ENCODE results near the gene VPS26B. TPM values are rescaled to one million over a fixed set of nuclear protein-coding genes. Genes with fewer than 3 reads are reported as not detected.

The VPS26B gene
- total and polyA plus RNA-seq, 9 donors, result 21.0 to 35.4 (median 30.0) TPM

DNA sequence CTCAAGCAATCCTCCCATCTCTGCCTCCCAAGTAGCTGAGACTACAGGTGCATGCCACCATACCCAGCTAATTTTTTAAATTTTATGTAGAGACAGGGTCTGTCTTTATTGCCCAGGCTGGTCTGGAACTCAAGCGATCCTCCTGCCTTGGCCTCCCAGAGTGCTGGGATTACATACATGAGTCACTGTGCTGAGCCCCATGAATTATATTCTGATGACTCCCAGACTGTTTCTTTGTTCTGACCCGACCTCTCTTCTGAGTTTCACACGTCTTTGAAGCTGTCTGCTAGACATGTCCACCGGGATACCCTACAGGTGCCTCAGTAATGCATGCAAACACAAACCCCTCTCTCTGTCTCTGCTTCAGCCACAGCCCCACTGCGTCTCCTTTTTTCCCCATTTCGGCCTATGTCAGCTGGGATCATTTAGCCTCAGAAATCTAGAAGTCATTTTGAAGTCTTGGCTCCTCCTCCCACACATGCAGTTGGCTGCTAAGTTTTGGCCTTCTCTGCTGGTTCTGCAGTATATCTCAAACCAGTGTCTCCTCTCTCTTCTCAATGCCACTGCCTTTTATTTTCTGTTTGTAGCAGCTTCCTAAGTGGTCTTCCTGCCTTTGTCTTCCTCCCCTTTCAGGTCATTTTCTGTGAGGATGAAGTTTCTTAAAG, 4.8 kb downstream of the VPS26B start:
- Histone ChIP-seq H3K36me3 (ENCODE audit: control insufficient read depth, insufficient read depth, low read length) (peaks cover 6% of the 10 kb centered on the region), H3K9me3 (replicated peaks; ENCODE audit: control insufficient read depth, low read depth, low read length) (no peaks in the 10 kb centered on the region), H3K27me3 (ENCODE audit: control insufficient read depth, insufficient read depth, low read length) (no peaks in the 10 kb centered on the region), H3K4me1 (ENCODE audit: control insufficient read depth, insufficient read depth, low read length) (peaks cover 14% of the 10 kb centered on the region), H3K4me3 (ENCODE audit: low read length) (no peak overlapping the region), H3K27ac (ENCODE audit: low read length) (no peak overlapping the region)
- no peak for DNase-seq
- WGBS (ENCODE audit: insufficient coverage), result 49% methylated on average over 6 of the region's 6 CpGs

GRCh38 chr11:134230339-134230738, 5.9 kb downstream of the VPS26B start:
- Histone ChIP-seq H3K4me1 (ENCODE audit: control insufficient read depth, insufficient read depth, low read length) (peaks cover 12% of the 10 kb centered on the region), H3K27ac (ENCODE audit: low read length) (no peak overlapping the region), H3K9me3 (replicated peaks; ENCODE audit: control insufficient read depth, low read depth, low read length) (no peaks in the 10 kb centered on the region), H3K4me3 (ENCODE audit: low read length) (no peak overlapping the region), H3K36me3 (ENCODE audit: control insufficient read depth, insufficient read depth, low read length) (peaks cover 15% of the 10 kb centered on the region), H3K27me3 (ENCODE audit: control insufficient read depth, insufficient read depth, low read length) (no peaks in the 10 kb centered on the region)
- no peak for DNase-seq
- WGBS (ENCODE audit: insufficient coverage), result no CpG with 5 or more reads among the region's 4 CpGs

GRCh38 chr11:134231958-134232659, 7.6 kb downstream of the VPS26B start:
- no peak overlapping the region for H3K4me3 ChIP-seq (ENCODE audit: low read length)
- no peak overlapping the region for H3K27ac ChIP-seq (ENCODE audit: low read length)
- 84% methylated on average over 5 of the region's 10 CpGs for WGBS (ENCODE audit: insufficient coverage)

DNA sequence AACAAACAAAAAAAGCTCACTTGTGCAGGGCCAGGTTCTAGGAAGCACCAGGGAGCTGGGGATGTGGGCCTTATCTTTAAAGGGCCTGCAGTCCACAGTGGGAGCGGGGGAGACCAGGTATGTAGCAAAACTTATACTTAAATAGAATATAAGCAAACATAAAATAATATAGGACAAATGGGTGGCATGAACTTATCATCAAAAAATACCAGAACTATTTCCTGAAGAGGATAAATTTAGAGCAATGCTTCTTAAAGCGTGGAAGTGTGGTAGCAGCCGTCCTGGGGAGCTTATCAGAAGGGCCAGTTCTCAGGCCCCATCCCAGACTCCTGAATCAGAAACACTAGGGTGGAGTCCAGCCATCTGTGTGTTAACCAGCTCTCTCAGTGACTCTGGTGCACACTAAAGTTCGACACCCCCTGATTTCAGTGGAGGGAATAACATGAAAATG, 9.3 kb downstream of the VPS26B start:
- peaks cover 4% of the 10 kb centered on the region for H3K4me1 ChIP-seq (ENCODE audit: control insufficient read depth, insufficient read depth, low read length)
- H3K36me3 ChIP-seq (ENCODE audit: control insufficient read depth, insufficient read depth, low read length), result peaks cover 26% of the 10 kb centered on the region
- no peaks in the 10 kb centered on the region for H3K9me3 ChIP-seq (replicated peaks; ENCODE audit: control insufficient read depth, low read depth, low read length)
- 100% methylated on average over 3 of the region's 4 CpGs for WGBS (ENCODE audit: insufficient coverage)
- no peak for DNase-seq
- no peak overlapping the region for H3K4me3 ChIP-seq (ENCODE audit: low read length)
- H3K27me3 ChIP-seq (ENCODE audit: control insufficient read depth, insufficient read depth, low read length), result no peaks in the 10 kb centered on the region
- no peak overlapping the region for H3K27ac ChIP-seq (ENCODE audit: low read length)

More at GRCh38 chr11:134231958-134232659, 7.6 kb downstream of the VPS26B start:
- no peak for DNase-seq
- no peaks in the 10 kb centered on the region for H3K27me3 ChIP-seq (ENCODE audit: control insufficient read depth, insufficient read depth, low read length)
- no peaks in the 10 kb centered on the region for H3K9me3 ChIP-seq (replicated peaks; ENCODE audit: control insufficient read depth, low read depth, low read length)
- peaks cover 21% of the 10 kb centered on the region for H3K36me3 ChIP-seq (ENCODE audit: control insufficient read depth, insufficient read depth, low read length)
- H3K4me1 ChIP-seq (ENCODE audit: control insufficient read depth, insufficient read depth, low read length), result peaks cover 4% of the 10 kb centered on the region

DNA sequence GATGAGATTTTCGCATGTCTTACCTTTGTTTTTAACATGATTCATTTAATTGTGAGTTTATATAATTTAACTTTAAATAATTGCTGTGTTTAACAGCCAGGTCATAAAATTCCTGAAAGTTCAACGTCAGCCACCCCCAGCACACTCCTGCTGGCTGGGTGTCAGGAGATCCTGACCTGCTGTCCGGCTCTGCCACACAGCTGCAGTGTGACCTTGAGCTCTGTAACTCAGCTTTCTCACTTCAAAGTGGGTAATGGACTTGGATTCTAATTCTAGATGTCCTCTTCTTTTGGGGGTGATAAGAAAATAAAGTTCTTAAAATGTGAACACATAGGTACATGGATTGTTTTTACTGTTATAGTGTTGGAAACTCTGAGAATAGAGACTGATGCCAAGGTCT, 10.9 kb downstream of the VPS26B start:
- no peak overlapping the region for H3K4me3 ChIP-seq (ENCODE audit: low read length)
- no peak overlapping the region for H3K27ac ChIP-seq (ENCODE audit: low read length)
- DNase-seq, result no peak
- no peaks in the 10 kb centered on the region for H3K27me3 ChIP-seq (ENCODE audit: control insufficient read depth, insufficient read depth, low read length)
- WGBS (ENCODE audit: insufficient coverage), result no CpG with 5 or more reads among the region's 3 CpGs
- peaks cover 2% of the 10 kb centered on the region for H3K4me1 ChIP-seq (ENCODE audit: control insufficient read depth, insufficient read depth, low read length)
- H3K36me3 ChIP-seq (ENCODE audit: control insufficient read depth, insufficient read depth, low read length), result peaks cover 40% of the 10 kb centered on the region
- no peaks in the 10 kb centered on the region for H3K9me3 ChIP-seq (replicated peaks; ENCODE audit: control insufficient read depth, low read depth, low read length)

GRCh38 chr11:134236834-134237556, 12.5 kb downstream of the VPS26B start:
- WGBS (ENCODE audit: insufficient coverage), result 73% methylated on average over 3 of the region's 7 CpGs
- Histone ChIP-seq H3K9me3 (replicated peaks; ENCODE audit: control insufficient read depth, low read depth, low read length) (no peaks in the 10 kb centered on the region), H3K27me3 (ENCODE audit: control insufficient read depth, insufficient read depth, low read length) (no peaks in the 10 kb centered on the region), H3K36me3 (ENCODE audit: control insufficient read depth, insufficient read depth, low read length) (peaks cover 48% of the 10 kb centered on the region), H3K4me3 (ENCODE audit: low read length) (no peak overlapping the region), H3K4me1 (ENCODE audit: control insufficient read depth, insufficient read depth, low read length) (peaks cover 2% of the 10 kb centered on the region), H3K27ac (ENCODE audit: low read length) (no peak overlapping the region)
- no peak for DNase-seq

DNA sequence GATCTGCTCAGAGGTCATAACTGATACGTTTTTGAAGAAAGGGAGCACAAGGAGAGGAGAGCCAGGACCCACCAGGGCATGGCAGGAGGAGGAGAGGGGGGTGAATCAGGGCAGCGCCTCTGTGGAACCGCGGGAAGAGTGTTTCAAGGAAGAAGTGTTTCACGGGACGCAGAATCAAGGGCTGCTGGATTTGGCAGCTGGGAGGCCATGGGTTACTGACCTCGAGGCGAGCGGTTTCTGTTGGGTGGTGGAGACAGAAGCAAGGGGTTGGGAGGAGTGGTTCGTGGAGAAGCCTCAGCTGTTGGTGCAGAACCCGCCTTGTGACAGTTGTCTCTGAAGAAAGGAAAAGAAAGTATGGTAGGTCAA, 13.1 kb downstream of the VPS26B start:
- Histone ChIP-seq H3K4me3 (ENCODE audit: low read length) (no peak overlapping the region), H3K36me3 (ENCODE audit: control insufficient read depth, insufficient read depth, low read length) (peaks cover 52% of the 10 kb centered on the region), H3K27ac (ENCODE audit: low read length) (no peak overlapping the region), H3K27me3 (ENCODE audit: control insufficient read depth, insufficient read depth, low read length) (no peaks in the 10 kb centered on the region), H3K9me3 (replicated peaks; ENCODE audit: control insufficient read depth, low read depth, low read length) (no peaks in the 10 kb centered on the region), H3K4me1 (ENCODE audit: control insufficient read depth, insufficient read depth, low read length) (no peaks in the 10 kb centered on the region)
- 86% methylated on average over 11 of the region's 11 CpGs for WGBS (ENCODE audit: insufficient coverage)
- DNase-seq, result no peak

DNA sequence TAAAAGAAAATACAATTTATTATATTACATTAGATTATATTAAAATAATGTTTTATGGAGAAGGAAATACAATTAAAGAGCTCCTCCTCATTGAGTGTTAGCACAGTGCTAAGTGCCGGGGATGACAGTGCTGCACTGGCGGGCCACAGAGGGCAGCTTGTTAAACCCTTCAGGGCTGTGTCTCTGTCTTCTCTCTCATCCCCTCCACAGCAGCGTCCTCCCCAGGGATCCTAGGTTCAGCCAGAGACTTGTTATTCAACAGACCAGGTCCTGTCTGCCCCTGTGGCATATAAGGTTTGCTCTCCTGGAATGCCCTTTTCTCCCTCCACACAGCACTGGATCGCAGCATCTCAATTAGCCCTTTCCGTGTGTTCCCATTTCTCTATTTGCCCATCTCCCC, 14.5 kb downstream of the VPS26B start:
- Histone ChIP-seq H3K27me3 (ENCODE audit: control insufficient read depth, insufficient read depth, low read length) (no peaks in the 10 kb centered on the region), H3K4me3 (ENCODE audit: low read length) (no peak overlapping the region), H3K9me3 (replicated peaks; ENCODE audit: control insufficient read depth, low read depth, low read length) (no peaks in the 10 kb centered on the region), H3K36me3 (ENCODE audit: control insufficient read depth, insufficient read depth, low read length) (peaks cover 66% of the 10 kb centered on the region), H3K4me1 (ENCODE audit: control insufficient read depth, insufficient read depth, low read length) (no peaks in the 10 kb centered on the region), H3K27ac (ENCODE audit: low read length) (no peak overlapping the region)
- 83% methylated on average over 1 of the region's 5 CpGs for WGBS (ENCODE audit: insufficient coverage)
- no peak for DNase-seq

DNA sequence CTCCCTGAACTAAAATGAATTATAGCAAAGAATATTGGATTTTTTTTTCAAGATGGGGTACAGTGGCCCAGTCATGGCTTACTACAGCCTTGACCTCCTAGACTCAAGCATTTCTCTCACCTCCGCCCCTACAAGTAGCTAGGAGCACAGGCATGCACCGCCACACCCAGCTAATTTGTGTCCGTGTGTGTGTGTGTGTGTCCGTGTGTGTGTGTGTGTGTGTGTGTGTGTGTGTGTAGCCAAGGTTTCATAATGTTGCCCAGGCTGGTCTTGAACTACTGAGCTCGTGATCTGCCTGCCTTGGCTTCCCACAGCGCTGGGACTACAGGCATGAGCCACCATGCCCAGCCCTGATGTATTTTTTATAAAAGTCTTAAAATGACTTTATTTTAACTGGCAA, 16.1 kb downstream of the VPS26B start:
- Histone ChIP-seq H3K36me3 (ENCODE audit: control insufficient read depth, insufficient read depth, low read length) (peaks cover 72% of the 10 kb centered on the region), H3K9me3 (replicated peaks; ENCODE audit: control insufficient read depth, low read depth, low read length) (no peaks in the 10 kb centered on the region), H3K27ac (ENCODE audit: low read length) (no peak overlapping the region), H3K27me3 (ENCODE audit: control insufficient read depth, insufficient read depth, low read length) (no peaks in the 10 kb centered on the region), H3K4me1 (ENCODE audit: control insufficient read depth, insufficient read depth, low read length) (no peaks in the 10 kb centered on the region), H3K4me3 (ENCODE audit: low read length) (no peak overlapping the region)
- WGBS (ENCODE audit: insufficient coverage), result 100% methylated on average over 1 of the region's 6 CpGs
- no peak for DNase-seq

GRCh38 chr11:134242376-134242775, 17.9 kb downstream of the VPS26B start:
- Histone ChIP-seq H3K9me3 (replicated peaks; ENCODE audit: control insufficient read depth, low read depth, low read length) (no peaks in the 10 kb centered on the region), H3K36me3 (ENCODE audit: control insufficient read depth, insufficient read depth, low read length) (peaks cover 82% of the 10 kb centered on the region), H3K27me3 (ENCODE audit: control insufficient read depth, insufficient read depth, low read length) (no peaks in the 10 kb centered on the region), H3K4me3 (ENCODE audit: low read length) (no peak overlapping the region), H3K27ac (ENCODE audit: low read length) (no peak overlapping the region), H3K4me1 (ENCODE audit: control insufficient read depth, insufficient read depth, low read length) (no peaks in the 10 kb centered on the region)
- DNase-seq, result no peak
- 88% methylated on average over 6 of the region's 9 CpGs for WGBS (ENCODE audit: insufficient coverage)
